Endodermal cell (in vitro differentiated cells): ENCODE results near the gene ATR. TPM values are rescaled to one million over a fixed set of nuclear protein-coding genes. Genes with fewer than 3 reads are reported as not detected.

Experiments
- DNase-seq: peaks from one replicate; pipeline ENCODE4 v3.0.0-alpha.2; 2017
- H3K27ac ChIP-seq: 2 replicates; pipeline ENCODE4 v1.5.1; 2013; ENCODE audit warnings: mild to moderate bottlenecking, low read depth, low read length, moderate library complexity
- H3K27me3 ChIP-seq: 2 replicates; pipeline ENCODE4 v1.6.1; 2013; ENCODE audit warnings: mild to moderate bottlenecking, low read length, moderate library complexity; ENCODE audit not compliant: insufficient read depth, control insufficient read depth, poor library complexity, severe bottlenecking
- H3K36me3 ChIP-seq: 2 replicates; pipeline ENCODE4 v1.7.0; 2013; ENCODE audit warnings: mild to moderate bottlenecking, low read length, moderate library complexity; ENCODE audit not compliant: control insufficient read depth, insufficient read depth
- H3K4me1 ChIP-seq: one replicate; pipeline ENCODE4 v1.7.0; 2013; ENCODE audit warnings: low read length; ENCODE audit not compliant: control insufficient read depth, insufficient read depth
- H3K4me3 ChIP-seq: 2 replicates; pipeline ENCODE4 v1.5.1; 2013; ENCODE audit warnings: mild to moderate bottlenecking, low read length, moderate library complexity
- H3K9ac ChIP-seq: 2 replicates; pipeline ENCODE4 v1.6.1; 2013; ENCODE audit warnings: mild to moderate bottlenecking, low read length, moderate library complexity; ENCODE audit not compliant: poor library complexity, severe bottlenecking; ENCODE audit errors: extremely low read depth
- H3K9me3 ChIP-seq: 2 replicates; pipeline ENCODE4 v1.6.1; 2013; ENCODE audit warnings: mild to moderate bottlenecking, low read length, moderate library complexity; ENCODE audit not compliant: control insufficient read depth
- H3K27ac Mint-ChIP-seq: 2 replicates; pipeline ENCODE4 v1.8.0; 2020; ENCODE audit warnings: mixed read lengths
- H3K27me3 Mint-ChIP-seq: 2 replicates; pipeline ENCODE4 v1.8.0; 2021; ENCODE audit warnings: mild to moderate bottlenecking, mixed read lengths; ENCODE audit not compliant: insufficient read depth
- H3K36me3 Mint-ChIP-seq: 2 replicates; pipeline ENCODE4 v1.8.0; 2020; ENCODE audit warnings: low read depth, mixed read lengths
- H3K4me1 Mint-ChIP-seq: 2 replicates; pipeline ENCODE4 v1.8.0; 2020; ENCODE audit warnings: mixed read lengths
- H3K4me3 Mint-ChIP-seq: 2 replicates; pipeline ENCODE4 v1.8.0; 2020; ENCODE audit warnings: mild to moderate bottlenecking, moderate library complexity, mixed read lengths
- H3K9me3 Mint-ChIP-seq: 2 replicates; pipeline ENCODE4 v1.8.0; 2020; ENCODE audit warnings: mild to moderate bottlenecking, mixed read lengths
- CTCF ChIP-seq: fragments of 200-600 bp; sonication (generic); conservative IDR thresholded peaks from 2 replicates; pipeline ENCODE4 v1.5.0; 2021; ENCODE audit warnings: antibody characterized with exemption, mild to moderate bottlenecking
- WGBS, 2 experiments: methylation state at CpG; one replicate each; pipeline versions ENCODE4 v1.1.5 to v1.1.7; 2013; ENCODE audit warnings: missing lambda C conversion rate in 2 of 2, mixed read lengths in 1 of 2; ENCODE audit not compliant: insufficient coverage in 1 of 2, insufficient read length in 1 of 2; 5-methylcytosine and 5-hydroxymethylcytosine counted together
- total RNA-seq, 2 donors: library from RNA; stranded (reverse); fragmentation: NEBNext Ultra II Directional in 1 of 2; extraction: Animal tissue kit (Norgen Biotek cat#: 25700) in 1 of 2; gene quantifications; 2 replicates in 1 of 2; 3 replicates in 1 of 2; pipeline ENCODE4 v1.2.1, GENCODE V29; 2021

ATR gene
- total RNA-seq, 2 donors from 2014 or later = 18.4 to 32.9 TPM

GRCh38 chr3:142501004-142501926, 77.3 kb downstream of the ATR start:
- Mint-ChIP-seq H3K27me3 (no peaks in the 10 kb centered on the region), H3K4me3 (no peak overlapping the region), H3K36me3 (peaks cover 36% of the 10 kb centered on the region), H3K4me1 (no peaks in the 10 kb centered on the region), H3K9me3 (no peaks in the 10 kb centered on the region), H3K27ac (no peak overlapping the region)
- TF ChIP-seq CTCF = no peak
- Histone ChIP-seq H3K4me3 (no peak overlapping the region), H3K36me3 (peaks cover 39% of the 10 kb centered on the region), H3K27ac (no peak overlapping the region), H3K9ac (no peak overlapping the region), H3K9me3 (peaks cover 7% of the 10 kb centered on the region), H3K4me1 (no peaks in the 10 kb centered on the region), H3K27me3 (no peaks in the 10 kb centered on the region)
- no peak for DNase-seq
- 92 to 95% methylated on average over 2 to 5 of the region's 5 CpGs for whole genome bisulfite sequencing, 2 experiments

GRCh38 chr3:142500211-142500610, 78.3 kb downstream of the ATR start:
- Histone ChIP-seq H3K4me3 (no peak overlapping the region), H3K36me3 (peaks cover 39% of the 10 kb centered on the region), H3K4me1 (no peaks in the 10 kb centered on the region), H3K27ac (no peak overlapping the region), H3K9me3 (peaks cover 7% of the 10 kb centered on the region), H3K9ac (no peak overlapping the region), H3K27me3 (no peaks in the 10 kb centered on the region)
- no peak for DNase-seq
- H3K27ac Mint-ChIP-seq = no peak overlapping the region
- no peaks in the 10 kb centered on the region for H3K4me1 Mint-ChIP-seq
- H3K4me3 Mint-ChIP-seq = no peak overlapping the region
- H3K9me3 Mint-ChIP-seq = no peaks in the 10 kb centered on the region
- 94 to 100% methylated on average over 1 of the region's 2 CpGs for WGBS, 2 experiments
- H3K36me3 Mint-ChIP-seq = peaks cover 41% of the 10 kb centered on the region
- H3K27me3 Mint-ChIP-seq = no peaks in the 10 kb centered on the region
- TF ChIP-seq CTCF = no peak

GRCh38 chr3:142498397-142499180, 79.9 kb downstream of the ATR start:
- 89 to 100% methylated on average over 2 of the region's 2 CpGs for WGBS, 2 experiments
- H3K4me3 Mint-ChIP-seq = no peak overlapping the region
- no peak overlapping the region for H3K27ac ChIP-seq

More at GRCh38 chr3:142498397-142499180, 79.9 kb downstream of the ATR start:
- no peak overlapping the region for H3K9ac ChIP-seq
- peaks cover 34% of the 10 kb centered on the region for H3K36me3 Mint-ChIP-seq
- no peak overlapping the region for H3K4me3 ChIP-seq
- H3K27me3 ChIP-seq = no peaks in the 10 kb centered on the region
- DNase-seq = no peak
- peaks cover 7% of the 10 kb centered on the region for H3K9me3 ChIP-seq
- no peaks in the 10 kb centered on the region for H3K27me3 Mint-ChIP-seq
- H3K9me3 Mint-ChIP-seq = no peaks in the 10 kb centered on the region
- TF ChIP-seq CTCF = no peak
- H3K4me1 Mint-ChIP-seq = no peaks in the 10 kb centered on the region
- no peak overlapping the region for H3K27ac Mint-ChIP-seq
- H3K36me3 ChIP-seq = peaks cover 37% of the 10 kb centered on the region
- no peaks in the 10 kb centered on the region for H3K4me1 ChIP-seq
